HS-5 (cell line): ENCODE measurements around the gene MLC1.
A peak's percentile ranks its signal among the peaks of the same experiment; 100 is the strongest.

Experiments used
- DNase-seq: peaks from one replicate; pipeline ENCODE4 v3.0.0-alpha.2; 2012; ENCODE audit warnings: low read depth

Gene MLC1

DNA sequence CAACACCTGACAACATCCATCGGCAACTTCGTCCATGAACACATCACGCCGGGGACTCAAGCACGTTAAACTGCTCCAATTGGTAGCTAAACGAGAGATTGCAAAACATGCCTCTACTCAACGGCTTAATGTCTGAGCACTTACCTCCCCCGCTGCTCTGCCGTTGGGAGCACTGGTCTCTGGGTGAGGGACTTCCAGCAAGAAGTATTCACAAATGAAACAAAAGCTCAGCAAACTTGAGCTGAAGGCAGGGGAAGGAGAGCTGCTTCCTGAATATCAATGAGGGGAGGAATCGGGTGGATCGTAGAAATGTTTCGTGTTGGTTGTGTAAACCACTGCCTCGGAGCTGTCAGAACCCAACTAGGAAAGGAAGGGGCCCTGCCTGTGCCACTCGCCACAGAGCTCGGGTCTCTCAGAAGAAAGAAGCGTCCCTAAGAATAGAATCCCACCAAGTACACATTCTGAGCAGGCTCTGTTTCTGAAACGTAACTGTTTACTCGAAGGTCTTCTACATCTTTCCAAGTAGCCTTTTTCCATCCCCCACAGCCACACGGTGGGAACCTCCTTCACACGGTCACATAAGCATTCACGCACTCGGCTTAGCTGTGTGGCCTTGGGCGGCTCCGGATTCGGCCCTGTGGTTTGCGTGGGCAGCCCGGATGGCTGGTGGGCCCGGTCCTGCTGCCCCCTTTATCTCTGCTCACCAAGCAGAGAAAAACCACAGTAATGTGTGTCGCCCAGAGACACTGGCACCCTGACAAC, at the start of gene MLC1:
Gene MLC1, minus strand, starts transcription at position 216 of the 762 bp plus-strand sequence. CDS start 524 bp downstream, outside the sequence.
- no peak for DNase-seq

DNA sequence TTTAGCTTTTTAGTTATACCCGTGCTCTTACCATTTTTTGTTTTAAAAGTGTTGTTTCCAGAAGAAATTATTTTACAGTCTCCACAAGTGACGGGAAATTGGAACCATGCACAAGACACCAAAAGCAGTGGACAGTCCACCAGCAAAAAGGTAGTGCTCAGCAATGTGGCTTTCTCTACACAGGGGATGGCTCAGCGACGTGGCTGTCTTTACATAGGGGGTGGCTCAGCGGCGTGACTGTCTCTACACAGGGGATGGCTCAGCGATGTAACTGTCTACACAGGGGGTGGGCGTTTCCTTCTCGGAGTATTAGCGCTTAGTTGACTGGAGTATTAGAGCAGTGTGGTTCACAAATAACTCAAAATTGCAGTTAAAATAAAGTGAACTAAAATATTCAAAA, 49.3 kb upstream of the MLC1 start:
- no peak for DNase-seq

DNA sequence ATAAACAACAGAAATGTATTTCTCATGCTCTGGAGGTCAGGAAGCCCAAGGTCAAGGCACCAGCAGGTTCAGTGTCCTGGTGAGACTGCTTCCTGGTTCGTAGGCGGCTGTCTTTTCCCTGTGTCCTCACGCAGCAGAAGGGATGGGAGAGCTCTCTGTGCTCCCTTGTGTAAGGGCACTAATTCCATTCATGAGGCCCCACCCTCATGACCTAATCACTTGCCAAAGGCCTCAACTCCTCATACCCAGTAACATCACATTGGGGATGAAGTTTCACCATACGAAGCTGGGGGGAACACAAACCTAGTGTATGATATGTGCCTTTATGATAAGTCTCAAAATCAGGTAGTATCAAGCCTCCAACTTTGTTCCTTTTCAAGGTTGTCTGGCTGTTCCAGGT, 46.7 kb upstream of the MLC1 start:
- DNase-seq = no peak

DNA sequence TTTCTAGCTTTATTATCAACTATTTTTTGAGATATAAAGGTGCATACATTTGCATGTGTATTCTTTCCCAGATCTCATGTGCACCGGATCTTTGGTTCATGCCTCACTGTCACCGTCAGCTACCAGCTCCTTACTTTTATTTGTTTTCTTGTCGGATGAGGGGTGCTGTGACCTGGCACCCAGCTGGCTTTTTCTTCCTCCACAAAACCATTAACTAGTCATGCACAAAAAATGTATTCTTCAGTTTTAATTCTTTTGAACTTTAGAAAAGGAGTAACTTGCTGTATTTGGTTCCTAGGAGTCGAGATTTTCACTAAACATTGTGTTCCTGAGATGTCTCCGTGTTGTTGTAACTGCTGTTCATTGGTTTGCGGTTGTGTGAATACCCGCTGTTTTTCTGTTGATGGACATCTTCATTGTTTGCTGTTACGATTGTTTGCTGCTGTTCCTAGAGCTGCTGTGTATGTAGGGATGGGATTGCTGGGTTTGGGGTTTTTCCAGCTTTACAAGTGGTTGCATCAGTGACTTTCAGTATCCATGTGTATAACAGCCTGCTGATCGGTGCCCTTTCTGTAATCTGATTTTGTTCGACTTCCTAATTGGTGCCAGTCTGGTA, 44.0 kb upstream of the MLC1 start:
- no peak for DNase-seq

DNA sequence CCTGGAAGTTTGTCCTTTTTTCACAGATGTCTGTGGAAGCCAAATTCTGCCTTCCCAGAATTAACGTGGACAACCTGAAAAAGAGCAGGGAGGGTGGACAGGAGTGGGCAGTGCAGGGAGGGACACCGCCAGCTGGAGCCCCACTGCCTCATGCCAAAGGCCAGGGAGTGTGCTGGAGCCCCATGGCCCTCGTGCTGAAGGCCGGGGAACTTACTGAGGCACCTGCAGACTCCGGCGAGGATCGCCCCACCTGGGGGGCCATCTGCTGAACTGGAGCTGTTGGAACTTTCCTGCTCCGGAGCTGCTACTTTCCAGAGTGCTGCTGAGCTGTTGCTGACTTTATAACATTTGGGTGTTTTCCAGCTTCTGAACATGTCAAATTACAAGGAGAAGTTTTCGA, 39.8 kb upstream of the MLC1 start:
- DNase-seq = no peak

DNA sequence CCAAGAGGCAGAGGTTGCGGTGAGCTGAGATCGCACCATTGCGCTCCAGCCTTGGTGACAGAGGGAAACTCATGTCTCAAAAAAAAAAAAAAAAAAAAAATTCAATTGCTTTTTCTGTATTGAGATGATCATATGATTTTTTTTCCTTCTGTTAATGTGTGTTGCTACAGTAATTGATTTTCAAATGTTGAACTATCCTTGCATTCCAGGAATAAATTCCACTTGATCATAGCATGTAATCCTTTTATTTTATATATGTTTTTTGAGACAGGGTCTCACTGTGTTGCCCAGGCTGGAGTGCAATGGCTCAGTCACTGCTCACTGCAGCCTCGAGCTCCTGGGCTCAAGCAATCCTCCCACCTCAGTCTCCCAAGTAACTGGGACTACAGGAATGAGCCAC, 37.9 kb upstream of the MLC1 start:
- no peak for DNase-seq

DNA sequence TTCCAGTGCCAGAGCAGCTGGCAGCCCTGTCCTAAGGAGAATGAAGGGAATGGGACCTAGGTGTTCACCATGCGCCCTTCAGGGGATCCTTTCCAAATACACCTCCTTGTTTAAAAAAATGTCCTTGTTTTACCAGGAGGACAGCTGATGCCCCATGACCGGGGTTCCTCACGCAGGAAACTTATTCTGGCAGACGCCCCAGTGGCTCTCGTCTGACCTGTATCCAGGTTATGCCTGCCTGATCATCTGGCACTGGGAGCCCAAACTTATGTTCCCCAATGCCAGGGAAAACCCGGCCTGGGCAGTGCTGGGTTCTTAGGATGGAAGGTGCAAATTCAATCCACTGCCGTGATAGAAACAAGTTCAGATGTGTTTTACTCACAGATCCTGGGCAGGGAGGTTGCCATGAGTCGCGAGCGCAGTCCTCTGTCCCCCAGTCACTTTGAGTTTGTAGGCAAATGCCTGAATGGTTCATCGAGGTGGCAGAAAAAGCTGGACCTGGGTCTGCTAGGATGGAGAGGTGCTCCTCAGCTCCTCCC, 36.0 kb upstream of the MLC1 start:
- no peak for DNase-seq

DNA sequence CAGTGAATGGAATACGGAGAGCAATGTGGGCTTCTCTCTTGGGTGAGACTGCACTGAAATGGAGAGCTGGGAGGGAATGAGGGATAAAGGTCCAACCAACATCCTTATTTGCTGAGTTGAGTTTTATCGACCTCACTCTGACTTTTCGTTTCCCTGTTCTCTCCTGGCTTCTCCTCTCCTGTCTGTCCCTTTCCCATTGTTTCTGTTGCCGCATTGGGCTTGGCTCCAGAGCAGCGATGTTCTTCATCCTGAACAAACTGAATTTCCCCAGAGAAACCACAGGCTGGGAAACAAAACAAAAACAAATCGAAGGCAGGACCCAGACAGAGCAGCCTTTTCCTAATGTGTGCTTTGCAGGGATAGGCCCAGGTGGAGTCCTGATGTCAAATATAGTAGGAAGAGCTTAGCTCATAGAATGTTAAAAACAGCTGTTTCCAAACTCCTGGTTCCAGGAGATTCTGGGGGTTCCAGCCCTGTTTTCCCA, 34.6 kb upstream of the MLC1 start:
- DNase-seq = no peak

DNA sequence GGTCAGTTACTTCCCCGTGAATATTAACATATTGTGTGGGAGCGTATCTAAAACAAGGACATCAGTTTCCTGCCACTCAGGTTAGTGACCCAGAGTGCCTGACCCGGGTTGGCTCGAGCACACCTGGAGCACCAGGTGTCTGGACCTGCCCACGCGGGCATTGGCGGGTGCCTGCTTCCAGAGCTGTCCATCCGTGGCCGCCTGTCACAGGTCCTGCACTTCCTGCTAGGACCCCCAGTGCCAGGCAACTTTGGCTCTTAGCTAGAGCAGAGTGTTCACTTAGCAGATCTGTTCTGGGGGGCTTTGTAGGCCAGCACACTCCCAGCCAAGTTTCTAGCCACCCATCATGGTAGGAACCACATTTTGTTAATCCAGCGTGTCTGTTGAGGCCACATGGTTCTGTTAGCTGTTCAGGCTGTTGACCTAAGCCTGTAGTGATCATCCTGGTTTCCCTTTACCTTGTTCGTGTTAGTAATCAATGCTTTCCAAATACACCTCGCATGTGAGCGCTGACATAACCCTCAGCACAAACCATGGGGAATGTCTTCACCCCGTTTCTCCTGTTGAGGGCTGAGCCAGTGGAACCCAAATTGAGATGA, 34.0 kb upstream of the MLC1 start:
- DNase-seq = no peak

DNA sequence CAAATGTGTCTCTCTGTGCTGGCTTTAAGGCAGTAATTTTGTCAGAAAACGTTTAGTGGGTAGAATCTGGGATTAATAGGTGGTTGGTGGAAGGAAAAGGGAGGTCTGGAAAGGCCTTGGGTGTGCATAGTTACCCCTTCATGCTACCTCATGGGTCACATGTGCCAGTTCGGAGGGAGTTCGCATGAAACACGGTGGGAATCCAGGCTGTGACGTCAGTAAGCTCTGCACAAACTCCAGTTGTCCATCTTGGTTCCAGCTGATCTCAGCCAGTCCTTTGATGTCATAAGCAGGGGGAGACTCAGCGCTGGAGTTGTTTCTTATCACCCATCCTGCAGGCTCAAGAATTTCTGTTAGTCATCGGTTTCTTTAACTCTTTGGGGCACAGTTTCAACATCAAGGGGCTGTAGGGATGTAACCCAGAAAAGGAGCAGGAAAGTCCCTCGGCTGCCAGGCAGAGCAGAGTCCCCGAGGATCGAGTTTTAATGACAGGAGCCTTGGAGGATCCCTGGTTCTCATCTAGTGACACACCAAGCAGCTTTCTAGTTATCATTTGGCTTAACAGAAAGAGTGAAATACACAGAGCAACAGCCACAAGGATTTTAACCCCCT, 33.4 kb upstream of the MLC1 start:
- DNase-seq = peak; percentile 39

DNA sequence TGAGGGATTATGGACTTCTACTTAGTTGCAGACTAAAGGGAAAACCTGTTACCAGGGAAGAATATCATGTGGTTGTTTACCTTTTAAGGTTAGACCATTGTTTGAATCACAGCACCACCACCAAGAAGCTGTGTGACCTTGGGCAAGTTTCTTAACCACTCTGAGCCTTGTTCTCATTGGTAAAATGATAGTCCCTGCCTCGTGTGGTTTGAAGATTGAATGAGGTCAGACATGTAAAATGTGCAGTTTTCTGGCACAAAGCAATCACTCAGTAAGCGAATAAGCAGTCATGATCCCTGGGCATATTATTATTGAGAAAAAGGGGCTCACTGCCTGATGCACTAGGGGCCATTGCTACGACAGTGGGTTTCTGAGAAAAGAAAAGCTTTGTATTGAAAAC, 32.9 kb upstream of the MLC1 start:
- no peak for DNase-seq

DNA sequence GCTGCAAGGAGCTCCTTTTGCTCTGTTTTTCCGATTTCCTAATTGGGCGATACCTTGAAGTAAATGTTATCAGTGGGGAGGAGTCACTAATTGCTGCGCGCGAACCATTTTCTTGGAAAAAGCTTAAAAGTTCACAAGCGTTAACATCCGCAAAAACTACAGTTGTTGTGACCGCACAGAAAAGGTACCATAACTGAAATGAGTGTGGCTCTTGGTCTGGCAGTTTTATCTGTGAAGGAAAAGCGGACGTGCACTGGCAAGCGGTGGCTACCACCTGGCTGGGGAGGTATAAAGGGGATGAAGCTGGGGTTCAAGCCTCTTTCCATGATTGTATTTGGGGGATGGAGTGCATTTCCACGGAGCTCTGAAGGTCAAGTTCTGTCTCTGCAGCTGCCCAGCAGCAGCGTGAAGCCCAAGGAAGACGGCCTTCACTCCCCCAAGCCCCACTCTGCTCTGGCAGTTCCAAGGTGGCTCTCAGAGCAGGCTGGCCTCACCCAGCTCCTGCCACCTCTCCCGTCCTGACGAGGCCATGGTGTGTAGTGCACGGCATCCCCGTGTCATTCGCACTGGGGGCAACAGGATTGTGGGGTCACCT, 32.0 kb upstream of the MLC1 start:
- no peak for DNase-seq

DNA sequence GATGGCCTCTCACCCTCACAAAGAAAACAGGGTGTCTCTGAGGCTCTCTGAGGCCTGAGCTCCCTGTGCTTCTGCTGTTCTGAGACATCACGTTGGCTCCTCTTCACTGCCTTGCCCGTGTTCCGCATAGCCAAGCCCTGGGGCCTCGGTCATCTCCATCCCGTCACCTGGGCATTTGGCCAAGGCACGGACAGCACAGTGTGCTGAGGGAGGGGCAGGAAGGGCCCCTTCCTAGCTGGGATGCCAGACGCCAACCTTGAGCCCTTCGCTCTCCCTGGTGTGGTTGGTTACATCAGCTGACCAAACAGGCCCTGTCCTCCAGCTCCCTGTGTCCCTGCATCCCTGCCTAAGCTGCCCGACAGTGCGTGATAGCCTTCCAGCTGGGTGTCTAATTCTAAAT, 30.5 kb upstream of the MLC1 start:
- DNase-seq = no peak

DNA sequence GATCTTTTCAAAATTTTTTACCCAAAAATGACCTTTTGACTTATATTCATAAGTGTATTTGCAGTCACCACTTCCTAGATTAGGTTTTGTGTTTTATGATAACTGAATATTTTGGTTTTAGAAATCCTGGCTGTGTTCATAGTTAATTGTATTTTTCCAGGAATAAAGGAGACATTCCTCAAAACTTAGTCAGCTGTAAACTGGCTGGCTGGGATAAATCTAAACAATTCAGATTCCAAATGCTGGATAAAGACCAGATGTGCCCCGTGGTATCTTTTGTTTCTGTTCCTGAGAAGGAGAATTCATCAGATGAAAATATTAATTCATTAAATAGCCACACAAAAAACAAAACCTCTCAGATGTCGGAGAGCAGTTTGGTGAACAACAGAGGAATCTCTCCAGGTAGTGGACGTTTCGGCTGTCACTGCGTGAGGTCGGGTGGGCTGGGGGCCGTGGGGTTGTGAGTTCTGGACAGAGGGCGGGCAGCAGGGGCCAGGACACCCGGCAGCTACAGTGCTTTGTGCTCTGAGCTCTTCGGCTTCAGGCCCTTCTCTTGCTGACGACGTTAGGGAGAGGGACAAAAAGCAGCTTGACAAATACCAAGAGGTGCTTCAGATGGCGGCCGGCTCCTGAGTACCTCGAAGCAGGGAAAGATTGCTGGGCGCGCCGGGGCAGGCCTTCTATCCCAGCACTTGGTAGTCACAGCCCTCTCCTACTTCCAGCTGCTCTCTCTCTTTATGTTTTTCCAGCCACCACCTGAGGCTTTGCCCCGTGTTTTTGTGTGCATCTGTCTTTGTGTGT, 29.2 kb upstream of the MLC1 start:
- peak; percentile 61 for DNase-seq

DNA sequence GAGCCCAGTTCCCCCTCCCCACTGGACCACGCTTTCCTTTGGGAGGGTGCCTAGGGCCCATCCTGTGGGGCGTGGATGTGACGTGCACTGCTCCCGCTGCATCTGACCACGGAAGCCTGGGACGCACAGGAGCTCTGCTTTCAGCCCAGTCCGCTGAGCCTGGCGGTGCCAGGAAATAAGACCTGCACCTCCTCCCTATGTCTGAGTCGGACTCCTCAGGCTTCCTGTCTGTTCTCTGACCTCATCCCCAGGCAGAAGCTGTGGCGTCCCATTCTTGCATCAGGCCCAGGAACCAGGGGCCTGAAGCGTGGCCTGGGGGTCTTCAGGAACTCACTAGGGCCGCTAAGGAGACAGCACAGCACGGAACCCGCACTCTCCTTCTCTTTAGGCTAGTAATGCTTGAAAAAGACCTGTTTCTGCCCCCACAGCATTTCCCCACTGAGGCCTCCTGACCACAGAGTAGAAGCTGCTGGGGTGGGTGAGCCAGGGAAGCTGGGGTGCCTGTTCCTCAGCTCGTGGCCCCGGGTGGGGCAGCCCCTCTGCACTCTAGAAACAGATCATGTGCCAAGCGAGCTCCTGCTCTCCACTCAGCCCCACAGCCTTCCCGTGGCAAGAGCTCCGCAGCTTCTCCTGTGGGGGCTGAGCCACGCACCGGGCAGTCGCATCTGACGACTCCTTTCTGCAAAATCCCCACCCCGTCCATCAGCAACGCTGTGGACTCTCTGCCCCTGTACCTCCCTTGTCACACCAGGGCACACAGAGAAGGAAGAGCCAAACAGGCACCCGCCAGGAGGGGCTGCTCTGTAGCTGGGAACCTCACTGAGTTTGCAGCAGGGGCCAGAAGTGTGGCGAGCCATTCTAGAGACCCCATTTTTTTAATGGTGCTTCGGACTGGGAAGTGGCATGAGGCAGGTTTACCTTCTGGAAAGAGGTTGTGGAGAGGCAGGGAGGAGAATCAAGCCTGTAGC, 27.2 kb upstream of the MLC1 start:
- no peak for DNase-seq

DNA sequence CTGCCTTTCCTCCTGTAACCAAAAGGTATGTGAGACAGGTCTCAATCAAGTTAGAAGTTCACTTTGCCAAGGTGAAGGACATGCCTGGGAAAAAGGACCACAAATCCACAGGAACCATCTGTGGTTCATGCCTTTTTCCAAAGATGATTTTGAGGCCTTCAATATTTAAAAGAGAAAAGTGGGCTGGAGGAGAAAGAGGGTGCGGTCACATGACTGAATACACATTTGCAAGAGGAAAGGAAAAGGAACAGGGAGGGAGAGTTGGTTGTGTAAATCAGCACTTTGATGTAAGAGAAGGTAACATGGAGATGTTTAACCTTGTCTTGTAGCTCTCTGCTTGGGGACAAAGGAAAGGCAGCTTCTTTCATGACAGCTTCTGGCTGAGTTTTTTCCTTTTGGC, 25.8 kb upstream of the MLC1 start:
- no peak for DNase-seq

DNA sequence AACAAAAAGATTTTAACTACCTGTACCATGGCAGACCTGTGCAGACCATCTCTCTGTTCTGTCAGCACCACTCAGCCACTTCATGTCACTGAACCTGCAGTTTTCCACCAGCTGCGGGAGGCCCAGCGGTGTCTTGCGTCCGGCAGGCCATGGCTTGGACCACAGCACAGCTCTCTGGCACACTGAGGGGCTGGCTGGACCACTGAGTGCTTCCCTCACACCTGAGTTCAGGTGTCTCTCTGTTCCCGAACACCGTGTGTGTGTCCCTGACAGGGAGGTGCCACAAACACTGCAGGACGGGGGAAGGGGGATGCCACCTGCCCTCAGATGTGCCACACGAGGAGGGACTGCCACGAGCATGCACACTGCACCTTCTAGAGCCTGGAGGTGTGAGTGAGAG, 22.3 kb upstream of the MLC1 start:
- no peak for DNase-seq

DNA sequence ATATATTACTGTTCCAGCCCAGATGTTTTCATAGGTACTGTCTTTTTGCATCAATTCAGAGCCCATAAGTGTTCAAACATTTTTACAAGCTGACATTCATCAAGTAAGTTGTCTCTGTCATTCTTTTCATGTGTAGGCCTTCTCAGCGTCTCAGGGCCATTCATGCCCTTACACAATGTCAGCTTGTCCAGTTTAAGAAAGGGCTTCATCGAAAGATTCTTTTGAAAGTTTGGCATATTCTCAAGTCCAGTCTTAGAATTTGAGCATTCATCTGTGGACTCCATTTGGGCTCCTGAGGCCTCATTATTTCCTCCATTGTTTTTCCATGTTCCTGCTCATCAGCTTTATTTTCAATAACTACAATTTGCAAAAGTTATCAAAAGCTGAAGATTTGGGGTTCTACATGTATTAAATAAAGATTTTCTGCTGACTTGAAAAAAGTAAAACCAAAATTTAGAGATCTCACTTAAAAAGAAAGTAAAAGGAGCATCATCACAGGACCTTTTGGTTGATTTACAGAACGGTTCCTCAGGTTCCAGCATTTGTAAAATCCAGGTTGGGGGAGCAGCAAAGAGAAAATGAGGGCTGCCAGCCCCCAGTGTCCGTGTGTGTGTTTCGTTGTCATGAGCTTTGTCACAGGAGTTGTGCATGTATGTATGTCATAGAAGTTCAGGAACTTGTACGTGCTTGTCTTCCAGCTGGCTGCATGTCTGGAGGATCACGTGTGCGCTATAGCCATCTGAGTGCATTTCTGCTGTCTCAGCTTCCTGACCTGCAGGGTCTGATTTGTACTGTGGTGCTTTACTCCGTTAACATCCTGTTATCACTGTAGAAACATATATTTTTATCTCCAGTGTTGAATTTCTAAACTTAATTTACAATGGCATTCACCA, 20.2 kb upstream of the MLC1 start:
- no peak for DNase-seq

DNA sequence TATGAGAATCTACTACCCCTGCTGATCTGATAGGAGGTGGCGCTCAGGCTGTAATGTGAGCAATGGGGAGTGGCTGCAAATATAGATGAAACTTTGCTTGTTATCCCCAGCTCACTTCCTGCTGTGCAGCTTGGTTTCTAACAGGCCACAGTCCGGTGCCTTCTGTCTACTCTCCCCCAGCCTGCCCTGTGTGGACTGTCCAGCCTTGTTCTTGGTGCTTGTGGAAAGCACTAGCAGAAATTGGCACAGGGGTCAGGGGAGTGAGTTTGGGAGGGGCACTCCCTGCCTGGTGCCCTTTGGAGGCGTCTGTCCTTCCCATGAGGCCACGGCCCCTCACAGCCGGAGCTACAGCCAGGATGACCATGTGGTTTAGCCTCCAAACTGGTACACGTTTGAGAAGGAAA, 18.9 kb upstream of the MLC1 start:
- DNase-seq = no peak
